GM21447 (cell line): ENCODE results near the gene CLTB.

Experiments
- ATAC-seq: cut with Tn5 transposase; IDR thresholded peaks from one replicate; pipeline ENCODE4 v1.9.1; 2021; ENCODE audit not compliant: unreplicated experiment

CLTB gene

GRCh38 chr5:176383961-176384360, 32.4 kb downstream of the CLTB start:
- no peak for ATAC-seq

- ATAC-seq, result no peak
Measured at GRCh38 chr5:176383248-176383905, 33.0 kb downstream of the CLTB start.

- no peak for ATAC-seq
Measured at GRCh38 chr5:176382721-176383120, 33.6 kb downstream of the CLTB start.

- ATAC-seq, result no peak
Measured at GRCh38 chr5:176381979-176382378, 34.4 kb downstream of the CLTB start.

GRCh38 chr5:176381423-176381822, 34.9 kb downstream of the CLTB start:
- ATAC-seq, result no peak

- no peak for ATAC-seq
Measured at GRCh38 chr5:176379881-176380280, 36.5 kb downstream of the CLTB start.

DNA sequence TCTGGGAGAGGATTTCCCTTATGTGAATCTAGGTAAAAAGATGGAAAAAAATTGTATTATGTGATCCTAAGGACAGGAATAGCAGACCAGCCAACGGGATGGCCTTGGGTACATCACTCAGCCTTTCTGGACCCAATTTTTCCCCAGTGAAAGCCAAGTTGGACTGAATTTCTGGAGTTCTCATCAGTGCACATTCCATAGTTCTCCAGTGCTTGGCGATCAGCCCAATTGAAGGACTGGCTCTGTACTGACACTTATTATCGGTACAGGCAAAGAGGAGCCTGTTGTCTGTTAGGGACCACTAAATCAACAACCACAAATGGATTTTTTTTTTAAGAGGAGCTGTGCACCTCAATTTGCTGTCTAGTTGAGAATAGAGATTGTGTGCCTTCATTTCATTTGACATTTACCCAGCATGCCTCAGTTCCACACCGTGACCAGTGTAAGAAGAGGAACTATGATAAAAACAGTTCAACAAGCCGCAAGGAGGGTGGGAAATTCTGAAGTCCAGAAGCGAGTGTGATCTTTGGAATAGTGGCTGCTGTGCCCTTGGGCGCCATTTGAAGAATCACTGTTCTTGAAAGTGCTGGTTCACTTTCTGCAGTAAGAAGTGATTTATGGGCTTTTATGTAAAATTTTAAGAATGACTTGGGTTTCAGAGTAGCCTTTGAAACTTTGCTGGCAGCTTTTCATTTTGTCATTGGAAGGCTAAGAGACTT, 43.1 kb downstream of the CLTB start:
- no peak for ATAC-seq

- no peak for ATAC-seq
Measured at GRCh38 chr5:176371621-176372539, 44.5 kb downstream of the CLTB start.

GRCh38 chr5:176369934-176370711, 46.2 kb downstream of the CLTB start:
- no peak for ATAC-seq

DNA sequence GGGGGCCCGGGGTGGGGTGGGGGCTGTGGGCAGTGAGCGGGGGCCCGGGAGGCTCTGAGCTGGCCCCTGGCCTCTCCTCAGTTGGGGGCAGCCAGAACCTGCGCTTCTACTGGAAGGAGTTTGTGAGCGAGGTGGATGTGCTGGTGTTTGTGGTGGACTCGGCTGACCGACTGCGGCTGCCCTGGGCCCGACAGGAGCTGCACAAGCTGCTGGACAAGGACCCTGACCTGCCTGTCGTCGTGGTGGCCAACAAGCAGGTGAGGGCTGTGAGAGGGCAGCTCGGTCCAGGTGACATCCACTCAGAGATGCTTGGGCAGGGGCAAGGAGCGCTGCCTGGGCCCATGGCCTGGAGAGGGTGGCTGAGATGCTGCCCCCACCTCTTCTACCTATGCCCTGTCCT, 47.6 kb downstream of the CLTB start:
- ATAC-seq, result no peak

GRCh38 chr5:176366232-176366894, 50.0 kb downstream of the CLTB start:
- ATAC-seq, result no peak

DNA sequence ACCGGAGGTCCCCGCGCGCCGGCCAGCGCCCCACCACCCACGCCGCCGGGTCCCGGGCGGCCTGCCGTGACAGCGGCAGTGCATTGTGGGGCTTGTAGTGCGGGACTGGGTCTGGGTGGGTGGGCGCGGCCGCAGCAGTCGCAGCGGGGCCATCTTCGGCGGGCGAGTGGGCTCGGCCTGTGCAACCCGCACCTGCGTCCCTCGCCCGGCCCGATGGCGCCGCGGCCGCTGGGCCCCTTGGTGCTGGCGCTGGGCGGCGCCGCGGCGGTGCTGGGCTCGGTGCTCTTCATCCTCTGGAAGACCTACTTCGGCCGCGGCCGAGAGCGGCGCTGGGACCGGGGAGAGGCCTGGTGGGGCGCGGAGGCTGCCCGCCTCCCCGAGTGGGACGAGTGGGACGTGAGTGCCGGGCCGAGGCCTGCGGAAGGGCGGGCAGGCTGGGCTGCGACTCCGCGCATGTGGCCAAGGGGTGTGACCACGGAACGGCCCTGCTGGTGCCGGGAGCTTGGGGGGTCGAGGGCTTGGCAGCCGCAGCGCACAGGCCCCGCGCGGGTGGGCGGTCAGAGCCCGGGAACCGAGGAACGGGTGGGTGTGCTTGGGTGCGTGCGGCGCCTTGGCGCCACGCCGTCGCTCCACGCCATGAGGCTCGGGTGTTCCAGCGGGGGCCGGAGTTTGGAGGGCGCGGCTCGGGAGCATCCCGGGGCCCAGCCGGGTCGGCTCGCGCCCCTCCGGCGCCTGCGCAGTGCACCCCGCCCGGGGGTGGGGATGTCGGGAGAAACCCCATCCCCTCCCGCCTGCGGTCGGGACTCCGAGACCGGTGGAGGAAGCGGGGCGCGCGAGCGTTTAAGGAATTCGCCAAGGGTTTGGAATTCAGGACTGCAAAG, 50.7 kb downstream of the CLTB start, which contains the start of gene ARL10:
ARL10 (plus strand) TSS at position 137 of the 881 bp plus-strand sequence; CDS start at position 214, 77 bp downstream.
- no peak for ATAC-seq

DNA sequence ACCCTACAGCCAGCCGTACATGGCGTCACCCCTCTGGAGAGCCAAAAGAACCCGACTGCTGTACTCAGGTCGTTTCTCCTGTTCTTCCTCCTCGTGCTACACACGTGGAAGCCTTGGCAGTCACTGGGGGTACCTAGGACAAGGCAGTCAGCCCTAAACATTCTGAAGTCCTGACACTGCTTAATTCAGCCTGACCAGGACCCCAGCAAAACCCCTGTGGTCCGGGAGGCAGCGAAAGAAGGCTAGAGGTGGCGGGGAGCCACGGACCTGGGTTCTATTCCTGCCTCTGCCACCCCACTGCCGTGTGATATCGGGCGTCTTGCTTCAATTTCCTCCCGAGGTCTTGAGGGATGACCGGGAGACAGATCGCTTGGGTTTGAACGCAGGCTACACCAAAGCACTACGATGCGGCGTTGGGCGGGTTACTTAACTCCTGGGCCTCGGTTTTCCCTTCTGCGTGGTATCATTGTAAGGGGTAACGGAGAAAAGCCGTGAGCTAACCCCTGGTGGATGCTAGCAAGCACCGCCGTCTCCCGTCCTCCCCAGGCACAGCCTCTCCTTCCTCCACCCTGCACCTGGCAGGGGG, 51.5 kb downstream of the CLTB start:
- no peak for ATAC-seq

DNA sequence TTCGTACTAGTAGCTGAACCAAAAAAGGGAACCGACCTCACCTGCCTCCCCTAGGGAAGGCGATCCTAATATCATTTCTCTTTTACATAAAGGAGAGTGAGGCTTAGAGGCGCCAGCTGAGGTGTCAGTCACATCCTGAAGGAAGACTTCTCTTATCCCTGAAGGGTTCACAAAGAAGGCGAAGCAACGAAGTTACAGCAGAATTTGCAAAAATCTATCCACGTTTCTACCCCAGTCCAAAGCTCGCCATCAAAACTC, 54.2 kb downstream of the CLTB start:
- peak; percentile 15 for ATAC-seq

GRCh38 chr5:176361437-176362232, 54.7 kb downstream of the CLTB start, which contains the start of gene KIAA1191:
KIAA1191 (minus strand) TSS chr5:176361764; CDS start chr5:176359508, 2,256 bp downstream.
- peak; percentile 86 for ATAC-seq

DNA sequence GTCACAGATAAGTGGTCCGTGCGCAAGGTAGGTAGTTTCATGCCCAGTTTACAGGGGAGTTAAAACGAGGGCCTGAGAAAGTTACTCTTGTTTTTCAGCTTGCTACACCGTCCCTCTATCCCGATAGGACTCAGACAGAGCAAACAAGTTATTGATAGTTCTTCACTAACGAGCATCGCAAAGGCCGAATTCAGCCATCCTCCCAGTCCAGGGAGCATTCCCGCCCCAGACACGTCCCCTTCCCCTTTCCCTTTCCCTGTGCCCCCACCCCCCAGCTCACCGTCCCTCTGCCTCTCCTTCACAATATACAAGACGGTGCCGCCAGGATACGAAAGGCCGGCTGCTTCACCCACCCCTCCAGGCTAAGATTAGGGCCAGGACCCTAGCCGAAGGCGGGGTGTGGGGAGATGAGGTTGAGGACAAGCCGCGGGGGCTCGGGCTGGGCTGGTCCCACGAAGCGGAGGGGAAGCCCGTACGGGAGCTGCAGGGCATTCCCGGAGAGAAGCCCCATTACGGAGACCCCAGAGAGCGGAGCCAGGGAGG, 55.4 kb downstream of the CLTB start:
- ATAC-seq, result peak; percentile 9

GRCh38 chr5:176359658-176360057, 56.7 kb downstream of the CLTB start:
- no peak for ATAC-seq

GRCh38 chr5:176356179-176356566, 60.2 kb downstream of the CLTB start:
- ATAC-seq, result no peak
